ENCODE results near the gene MAGI2.

DNA sequence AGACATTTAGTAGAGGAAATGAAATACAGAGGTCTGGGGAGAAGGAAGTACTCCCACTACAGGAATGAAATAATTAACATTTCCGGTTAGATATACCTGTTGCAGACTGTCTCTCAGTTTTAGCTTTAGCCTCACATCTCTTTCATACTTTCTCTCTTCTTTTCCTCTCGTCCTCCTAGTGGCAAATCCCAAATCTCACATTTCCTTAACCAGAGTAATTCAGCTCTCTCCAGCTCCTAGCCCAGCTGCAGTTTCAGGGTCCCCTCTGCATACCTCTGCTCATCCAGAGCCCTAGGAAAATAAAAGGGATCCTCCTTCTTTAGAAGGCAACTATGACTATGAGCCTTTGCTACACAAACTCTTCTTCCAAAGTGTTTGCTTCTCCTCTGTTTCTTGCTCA, 1011.7 kb downstream of the MAGI2 start:
- TF ChIP-seq, protein P1, sequence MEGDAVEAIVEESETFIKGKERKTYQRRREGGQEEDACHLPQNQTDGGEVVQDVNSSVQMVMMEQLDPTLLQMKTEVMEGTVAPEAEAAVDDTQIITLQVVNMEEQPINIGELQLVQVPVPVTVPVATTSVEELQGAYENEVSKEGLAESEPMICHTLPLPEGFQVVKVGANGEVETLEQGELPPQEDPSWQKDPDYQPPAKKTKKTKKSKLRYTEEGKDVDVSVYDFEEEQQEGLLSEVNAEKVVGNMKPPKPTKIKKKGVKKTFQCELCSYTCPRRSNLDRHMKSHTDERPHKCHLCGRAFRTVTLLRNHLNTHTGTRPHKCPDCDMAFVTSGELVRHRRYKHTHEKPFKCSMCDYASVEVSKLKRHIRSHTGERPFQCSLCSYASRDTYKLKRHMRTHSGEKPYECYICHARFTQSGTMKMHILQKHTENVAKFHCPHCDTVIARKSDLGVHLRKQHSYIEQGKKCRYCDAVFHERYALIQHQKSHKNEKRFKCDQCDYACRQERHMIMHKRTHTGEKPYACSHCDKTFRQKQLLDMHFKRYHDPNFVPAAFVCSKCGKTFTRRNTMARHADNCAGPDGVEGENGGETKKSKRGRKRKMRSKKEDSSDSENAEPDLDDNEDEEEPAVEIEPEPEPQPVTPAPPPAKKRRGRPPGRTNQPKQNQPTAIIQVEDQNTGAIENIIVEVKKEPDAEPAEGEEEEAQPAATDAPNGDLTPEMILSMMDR (conservative IDR thresholded peaks at IDR 0.05; ENCODE audit: low read length) = no peak
- no peak for TF ChIP-seq EZH2phosphoT487 (IDR thresholded peaks at IDR 0.05; ENCODE audit: borderline replicate concordance, low read depth, low read length)
